ENCODE results near the gene TPGS2.
"Not testable (repeated sequence)": the region's sequence is repeated elsewhere in the genome, so short reads cannot be mapped to it uniquely, and the experiment has no call there.

The TPGS2 gene

DNA sequence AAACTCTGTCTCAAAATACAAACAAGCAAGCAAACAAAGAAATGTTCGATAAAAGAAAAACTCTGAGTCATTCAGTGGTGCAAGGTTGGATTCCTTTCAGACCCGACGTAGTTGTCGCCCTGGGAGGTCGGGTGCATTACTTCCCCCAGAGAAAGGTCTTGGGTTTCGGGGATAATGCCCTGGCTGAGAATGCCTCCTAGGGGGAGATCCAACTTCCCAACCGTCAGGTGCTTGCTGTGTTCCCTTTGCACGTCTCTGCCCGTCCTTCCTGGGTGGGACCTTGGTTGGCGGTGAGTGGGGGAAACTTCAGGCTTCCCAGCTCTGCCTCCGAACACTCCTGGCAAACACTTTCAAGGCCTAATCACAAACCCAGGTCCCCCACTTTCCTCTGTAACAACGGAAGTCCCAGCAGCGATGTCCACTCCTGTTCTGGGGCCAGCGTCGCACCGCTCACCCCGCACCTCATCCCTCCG, 609 bp downstream of the TPGS2 start:
- H3K4me3 ChIP-seq (replicated peaks; ENCODE audit: low read depth, low read length): peak overlapping the region; percentile 68
- TF ChIP-seq, protein P1, sequence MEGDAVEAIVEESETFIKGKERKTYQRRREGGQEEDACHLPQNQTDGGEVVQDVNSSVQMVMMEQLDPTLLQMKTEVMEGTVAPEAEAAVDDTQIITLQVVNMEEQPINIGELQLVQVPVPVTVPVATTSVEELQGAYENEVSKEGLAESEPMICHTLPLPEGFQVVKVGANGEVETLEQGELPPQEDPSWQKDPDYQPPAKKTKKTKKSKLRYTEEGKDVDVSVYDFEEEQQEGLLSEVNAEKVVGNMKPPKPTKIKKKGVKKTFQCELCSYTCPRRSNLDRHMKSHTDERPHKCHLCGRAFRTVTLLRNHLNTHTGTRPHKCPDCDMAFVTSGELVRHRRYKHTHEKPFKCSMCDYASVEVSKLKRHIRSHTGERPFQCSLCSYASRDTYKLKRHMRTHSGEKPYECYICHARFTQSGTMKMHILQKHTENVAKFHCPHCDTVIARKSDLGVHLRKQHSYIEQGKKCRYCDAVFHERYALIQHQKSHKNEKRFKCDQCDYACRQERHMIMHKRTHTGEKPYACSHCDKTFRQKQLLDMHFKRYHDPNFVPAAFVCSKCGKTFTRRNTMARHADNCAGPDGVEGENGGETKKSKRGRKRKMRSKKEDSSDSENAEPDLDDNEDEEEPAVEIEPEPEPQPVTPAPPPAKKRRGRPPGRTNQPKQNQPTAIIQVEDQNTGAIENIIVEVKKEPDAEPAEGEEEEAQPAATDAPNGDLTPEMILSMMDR (IDR thresholded peaks at IDR 0.05; ENCODE audit: low read depth, low read length, missing control alignments): no peak
- DNase-seq (ENCODE audit: extremely low read depth, low read depth): no peak

DNA sequence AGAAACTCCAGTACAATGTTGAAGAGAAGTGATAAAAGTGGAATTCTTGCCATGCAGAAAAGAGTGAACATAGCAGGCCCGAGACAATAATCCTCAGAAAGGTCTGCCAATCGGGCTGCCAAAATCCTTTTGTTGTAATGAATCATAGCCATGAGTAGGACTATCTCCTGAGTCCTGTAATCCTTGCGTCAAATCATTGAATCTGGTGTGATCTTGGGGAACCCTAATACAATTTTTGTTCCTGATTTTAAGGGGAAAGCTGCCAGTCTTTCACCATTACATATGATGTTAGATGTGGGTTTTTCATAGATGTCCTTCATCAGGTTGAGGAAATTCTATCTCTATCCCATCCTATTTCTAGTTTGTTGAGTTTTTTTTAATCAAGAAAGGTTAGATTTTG, 2.2 kb downstream of the TPGS2 start:
- TF ChIP-seq, protein P1 (IDR thresholded peaks at IDR 0.05; ENCODE audit: low read depth, low read length, missing control alignments): no peak
- DNase-seq (ENCODE audit: extremely low read depth, low read depth): no peak

DNA sequence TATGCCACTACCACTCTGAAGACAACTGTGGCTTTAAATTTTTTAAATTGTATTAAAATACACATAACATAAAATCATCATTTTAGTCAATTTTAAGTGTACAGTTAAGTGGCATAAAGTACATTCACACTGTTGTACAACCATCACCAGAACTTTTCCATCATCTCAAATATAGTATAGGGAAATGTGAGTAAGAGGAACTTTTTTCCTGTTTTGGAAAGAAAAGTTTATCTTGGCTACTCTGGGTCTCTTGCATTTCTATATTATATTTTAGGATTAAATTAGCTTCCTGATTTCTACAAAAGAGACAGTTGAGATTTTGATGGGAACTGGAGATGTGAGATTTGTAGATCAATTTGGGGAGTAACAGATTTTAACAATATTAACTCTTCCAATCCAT, 3.3 kb downstream of the TPGS2 start:
- DNase-seq (ENCODE audit: extremely low read depth, low read depth): no peak
- TF ChIP-seq, protein P1 (IDR thresholded peaks at IDR 0.05; ENCODE audit: low read depth, low read length, missing control alignments): no peak

More for the DNA sequence above, 2.2 kb downstream of the TPGS2 start:
- H3K4me3 ChIP-seq (replicated peaks; ENCODE audit: low read depth, low read length): no peak overlapping the region

DNA sequence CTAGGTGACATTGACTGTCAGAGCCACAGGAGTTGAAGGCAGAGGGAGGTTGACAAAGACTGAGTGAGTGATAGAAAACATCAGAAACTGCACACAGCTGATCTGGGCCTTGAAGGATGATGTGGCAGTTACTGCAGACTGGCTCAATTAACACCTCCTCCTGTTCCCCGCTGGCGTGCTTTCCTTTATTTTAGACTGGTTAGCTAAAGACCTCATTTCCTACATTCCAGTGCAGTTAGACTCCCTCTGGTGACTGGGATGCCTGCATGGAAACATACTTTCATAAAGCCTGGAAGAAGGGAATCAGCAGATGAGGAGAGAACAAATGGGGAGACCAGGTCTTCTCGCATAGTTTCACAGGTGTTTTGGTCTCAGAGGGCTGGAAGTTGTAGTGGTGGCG, 7.1 kb downstream of the TPGS2 start:
- no peak overlapping the region for H3K4me3 ChIP-seq (replicated peaks; ENCODE audit: low read depth, low read length)
- TF ChIP-seq, protein P1 (IDR thresholded peaks at IDR 0.05; ENCODE audit: low read depth, low read length, missing control alignments): no peak
- no peak for DNase-seq (ENCODE audit: extremely low read depth, low read depth)

More for the DNA sequence above, 3.3 kb downstream of the TPGS2 start:
- no peak overlapping the region for H3K4me3 ChIP-seq (replicated peaks; ENCODE audit: low read depth, low read length)

DNA sequence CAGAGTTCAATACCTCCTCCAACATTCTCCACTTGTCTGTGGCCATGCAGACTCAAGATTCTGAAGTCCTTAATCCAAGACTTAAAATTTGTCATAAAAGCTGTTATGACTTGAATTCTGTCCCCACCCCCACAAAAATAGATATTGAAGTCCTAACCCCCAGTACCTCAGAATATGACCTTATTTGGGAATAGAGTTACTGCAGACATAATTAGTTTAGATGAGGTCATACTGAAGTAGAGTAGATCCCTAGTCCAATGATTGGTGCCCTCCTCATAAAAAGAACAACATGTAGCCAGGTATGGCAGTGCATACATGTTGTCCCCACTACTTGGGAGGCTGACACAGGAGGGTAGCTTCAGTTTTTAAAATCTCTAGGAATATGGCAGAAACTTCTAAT, 9.2 kb downstream of the TPGS2 start:
- no peak overlapping the region for H3K4me3 ChIP-seq (replicated peaks; ENCODE audit: low read depth, low read length)
- DNase-seq (ENCODE audit: extremely low read depth, low read depth): no peak
- TF ChIP-seq, protein P1 (IDR thresholded peaks at IDR 0.05; ENCODE audit: low read depth, low read length, missing control alignments): no peak

DNA sequence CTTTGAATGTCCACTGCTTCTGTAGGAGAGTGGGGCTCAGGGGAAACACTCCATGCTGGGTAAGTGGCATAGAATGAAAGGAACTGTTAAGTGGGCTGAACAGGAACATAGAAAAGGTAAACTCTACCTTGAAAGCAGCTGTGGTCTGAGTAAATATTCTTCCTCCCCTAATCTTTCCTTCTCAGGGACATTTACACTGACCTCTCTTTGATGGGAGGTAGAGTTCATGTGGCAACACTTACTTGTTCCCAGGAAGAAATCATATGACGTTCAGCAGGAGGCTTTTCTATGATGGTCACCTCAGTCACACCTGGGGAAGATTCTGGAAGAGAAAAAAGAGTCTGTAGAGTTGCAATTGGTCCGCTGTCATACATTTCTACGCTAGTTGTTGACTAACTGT, 10.2 kb downstream of the TPGS2 start:
- TF ChIP-seq, protein P1 (IDR thresholded peaks at IDR 0.05; ENCODE audit: low read depth, low read length, missing control alignments): no peak
- no peak for DNase-seq (ENCODE audit: extremely low read depth, low read depth)
- no peak overlapping the region for H3K4me3 ChIP-seq (replicated peaks; ENCODE audit: low read depth, low read length)

DNA sequence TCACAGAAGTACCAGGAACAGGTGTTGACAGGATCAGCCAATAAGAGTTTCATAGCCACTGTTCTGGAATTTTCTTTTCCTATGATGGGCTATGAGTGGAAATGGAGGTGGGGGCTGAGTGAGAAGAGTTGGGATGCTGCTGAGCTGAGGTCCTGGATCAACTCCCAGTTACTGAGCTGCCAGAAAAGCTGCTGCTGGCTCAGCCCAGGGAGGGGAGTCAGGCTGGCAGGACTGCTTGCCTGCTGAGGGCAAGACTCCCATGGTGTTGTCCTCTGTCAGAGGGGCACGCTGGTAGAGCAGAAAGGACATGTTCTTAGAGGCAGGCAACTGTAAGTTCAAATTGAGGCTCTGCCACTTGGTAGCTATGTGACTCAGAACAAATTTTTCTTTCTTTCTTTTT, 11.8 kb downstream of the TPGS2 start:
- TF ChIP-seq, protein P1 (IDR thresholded peaks at IDR 0.05; ENCODE audit: low read depth, low read length, missing control alignments): no peak
- no peak for DNase-seq (ENCODE audit: extremely low read depth, low read depth)
- no peak overlapping the region for H3K4me3 ChIP-seq (replicated peaks; ENCODE audit: low read depth, low read length)

DNA sequence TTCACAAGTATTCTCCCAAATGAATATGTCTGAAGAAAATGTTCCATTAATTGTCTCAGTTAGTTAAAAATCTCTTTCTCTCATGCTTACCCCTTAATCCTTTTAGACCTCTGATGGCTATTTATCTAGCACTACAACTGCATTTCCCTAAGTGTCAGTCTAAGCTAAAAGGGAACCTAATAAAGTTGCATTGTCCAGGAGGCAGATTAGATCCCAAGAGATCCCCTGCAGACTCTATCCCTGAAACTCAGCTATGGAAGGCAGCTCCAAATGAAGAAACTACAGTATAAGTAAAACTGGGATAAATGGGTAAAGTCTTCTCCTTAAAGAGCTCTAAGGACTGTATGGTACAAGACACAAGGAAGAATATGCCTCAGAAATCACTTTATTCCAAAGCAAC, 12.7 kb downstream of the TPGS2 start:
- not testable (repeated sequence) for DNase-seq (ENCODE audit: extremely low read depth, low read depth); H3K4me3 ChIP-seq (replicated peaks; ENCODE audit: low read depth, low read length)

Data from HFF-Myc (cell line).